Endothelial cell (in vitro differentiated cells): ENCODE results near the gene CACNB4. TPM values are rescaled to one million over a fixed set of nuclear protein-coding genes. Genes with fewer than 3 reads are reported as not detected.
A peak's percentile ranks its signal among the peaks of the same experiment; 100 is the strongest.

ENCODE experiments used
- DNase-seq: peaks from one replicate; pipeline ENCODE4 v3.0.0; 2021; ENCODE audit warnings: low spot score
- H3K27ac Mint-ChIP-seq: one replicate; pipeline ENCODE4 v1.8.0; 2021; ENCODE audit warnings: mixed read lengths, inconsistent platforms; ENCODE audit not compliant: unreplicated experiment
- H3K27me3 Mint-ChIP-seq: one replicate; pipeline ENCODE4 v1.8.0; 2021; ENCODE audit warnings: mild to moderate bottlenecking, moderate library complexity, mixed read lengths, inconsistent platforms; ENCODE audit not compliant: unreplicated experiment
- H3K36me3 Mint-ChIP-seq: one replicate; pipeline ENCODE4 v1.8.0; 2021; ENCODE audit warnings: mild to moderate bottlenecking, low read depth, mixed read lengths, inconsistent platforms; ENCODE audit not compliant: unreplicated experiment
- H3K4me1 Mint-ChIP-seq: one replicate; pipeline ENCODE4 v1.8.0; 2021; ENCODE audit warnings: mild to moderate bottlenecking, mixed read lengths, inconsistent platforms; ENCODE audit not compliant: unreplicated experiment
- H3K4me3 Mint-ChIP-seq: one replicate; pipeline ENCODE4 v1.8.0; 2021; ENCODE audit warnings: mild to moderate bottlenecking, mixed read lengths, inconsistent platforms; ENCODE audit not compliant: unreplicated experiment
- H3K9me3 Mint-ChIP-seq: one replicate; pipeline ENCODE4 v1.8.0; 2021; ENCODE audit warnings: mixed read lengths, inconsistent platforms; ENCODE audit not compliant: unreplicated experiment
- CTCF ChIP-seq: fragments of 200-600 bp; sonication (generic); IDR thresholded peaks from one replicate; pipeline ENCODE4 v1.5.0; 2021; ENCODE audit warnings: antibody characterized with exemption; ENCODE audit not compliant: unreplicated experiment
- total RNA-seq: library from RNA; stranded (reverse); fragmentation: NEBNext Ultra II Directional; extraction: Animal tissue kit (Norgen Biotek cat#: 25700); gene quantifications from one replicate; pipeline ENCODE4 v1.2.1, GENCODE V29; 2021; ENCODE audit not compliant: unreplicated experiment

The CACNB4 gene
- total RNA-seq, 1 donor from 2014 or later: 1.5 TPM

DNA sequence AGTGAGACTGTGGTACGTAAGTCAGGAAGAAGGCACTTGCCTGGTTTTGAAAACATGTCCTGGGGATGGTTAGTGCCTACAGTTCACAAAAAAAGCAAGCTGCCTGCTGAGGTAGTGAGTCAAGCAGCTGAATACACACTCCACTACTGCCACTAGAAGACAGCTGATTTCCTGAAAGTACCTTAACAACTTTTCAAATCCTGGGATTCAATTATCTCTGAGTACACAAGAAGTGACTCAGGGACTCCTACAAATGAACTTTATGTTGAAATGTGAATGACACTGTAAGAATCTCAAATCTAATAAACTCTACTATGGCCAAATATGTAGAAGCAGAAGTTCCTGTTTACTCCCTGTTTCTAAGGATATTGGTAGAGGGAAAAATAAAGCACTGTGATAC lies 212.6 kb downstream of the CACNB4 start:
- DNase-seq: no peak
- no peaks in the 10 kb centered on the region for H3K36me3 Mint-ChIP-seq
- peaks cover 12% of the 10 kb centered on the region for H3K4me1 Mint-ChIP-seq
- no peak for TF ChIP-seq CTCF
- H3K9me3 Mint-ChIP-seq: no peaks in the 10 kb centered on the region
- peak overlapping the region; percentile 80 for H3K27ac Mint-ChIP-seq
- H3K4me3 Mint-ChIP-seq: no peak overlapping the region
- peaks cover 2% of the 10 kb centered on the region for H3K27me3 Mint-ChIP-seq

DNA sequence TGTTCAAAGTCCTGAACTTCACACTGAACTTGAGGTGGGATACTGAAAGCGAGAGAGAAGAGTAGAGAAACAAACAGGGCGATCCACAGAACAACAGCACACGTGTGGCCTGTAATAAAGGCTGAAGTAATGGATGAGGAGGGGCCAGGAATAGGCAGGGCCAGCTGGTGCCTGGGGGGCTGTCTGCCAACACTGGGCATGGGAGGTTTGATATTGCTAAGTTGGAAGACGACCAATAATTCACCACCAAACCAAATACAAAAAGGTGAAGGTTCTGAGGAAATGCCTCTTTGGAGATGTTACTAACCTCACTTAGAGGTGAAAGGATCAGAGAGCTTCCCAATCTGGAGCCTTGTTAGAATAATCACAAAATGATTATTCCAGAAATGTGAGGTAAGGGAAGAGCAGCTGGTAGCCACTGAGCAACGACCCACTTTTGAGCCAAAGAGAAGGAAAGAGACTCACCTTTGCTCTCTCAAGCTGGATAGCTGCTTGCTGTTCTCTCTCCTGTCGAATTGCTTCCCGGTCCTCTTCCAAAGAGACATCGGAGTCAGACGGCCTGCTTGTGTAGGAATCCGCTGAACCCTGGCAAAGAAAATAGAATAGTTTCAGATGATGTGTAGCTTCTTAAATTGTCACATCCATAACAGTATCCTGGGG lies 215.9 kb downstream of the CACNB4 start:
- peaks cover 14% of the 10 kb centered on the region for H3K4me1 Mint-ChIP-seq
- peaks cover 1% of the 10 kb centered on the region for H3K27me3 Mint-ChIP-seq
- H3K4me3 Mint-ChIP-seq: no peak overlapping the region
- TF ChIP-seq CTCF: no peak
- no peak overlapping the region for H3K27ac Mint-ChIP-seq
- DNase-seq: no peak
- no peaks in the 10 kb centered on the region for H3K9me3 Mint-ChIP-seq
- no peaks in the 10 kb centered on the region for H3K36me3 Mint-ChIP-seq

- Mint-ChIP-seq H3K36me3 (no peaks in the 10 kb centered on the region), H3K4me3 (no peak overlapping the region), H3K27ac (no peak overlapping the region), H3K4me1 (peaks cover 9% of the 10 kb centered on the region), H3K27me3 (peaks cover 1% of the 10 kb centered on the region), H3K9me3 (no peaks in the 10 kb centered on the region)
- no peak for TF ChIP-seq CTCF
- DNase-seq: no peak
Measured at GRCh38 chr2:151881342-151881741, 217.5 kb downstream of the CACNB4 start.

- H3K27me3 Mint-ChIP-seq: peaks cover 1% of the 10 kb centered on the region
- H3K27ac Mint-ChIP-seq: no peak overlapping the region
- H3K36me3 Mint-ChIP-seq: no peaks in the 10 kb centered on the region
- peaks cover 4% of the 10 kb centered on the region for H3K4me1 Mint-ChIP-seq
- DNase-seq: no peak
- H3K4me3 Mint-ChIP-seq: no peak overlapping the region
- no peaks in the 10 kb centered on the region for H3K9me3 Mint-ChIP-seq
- TF ChIP-seq CTCF: no peak
Measured at GRCh38 chr2:151880586-151880985, 218.3 kb downstream of the CACNB4 start.

DNA sequence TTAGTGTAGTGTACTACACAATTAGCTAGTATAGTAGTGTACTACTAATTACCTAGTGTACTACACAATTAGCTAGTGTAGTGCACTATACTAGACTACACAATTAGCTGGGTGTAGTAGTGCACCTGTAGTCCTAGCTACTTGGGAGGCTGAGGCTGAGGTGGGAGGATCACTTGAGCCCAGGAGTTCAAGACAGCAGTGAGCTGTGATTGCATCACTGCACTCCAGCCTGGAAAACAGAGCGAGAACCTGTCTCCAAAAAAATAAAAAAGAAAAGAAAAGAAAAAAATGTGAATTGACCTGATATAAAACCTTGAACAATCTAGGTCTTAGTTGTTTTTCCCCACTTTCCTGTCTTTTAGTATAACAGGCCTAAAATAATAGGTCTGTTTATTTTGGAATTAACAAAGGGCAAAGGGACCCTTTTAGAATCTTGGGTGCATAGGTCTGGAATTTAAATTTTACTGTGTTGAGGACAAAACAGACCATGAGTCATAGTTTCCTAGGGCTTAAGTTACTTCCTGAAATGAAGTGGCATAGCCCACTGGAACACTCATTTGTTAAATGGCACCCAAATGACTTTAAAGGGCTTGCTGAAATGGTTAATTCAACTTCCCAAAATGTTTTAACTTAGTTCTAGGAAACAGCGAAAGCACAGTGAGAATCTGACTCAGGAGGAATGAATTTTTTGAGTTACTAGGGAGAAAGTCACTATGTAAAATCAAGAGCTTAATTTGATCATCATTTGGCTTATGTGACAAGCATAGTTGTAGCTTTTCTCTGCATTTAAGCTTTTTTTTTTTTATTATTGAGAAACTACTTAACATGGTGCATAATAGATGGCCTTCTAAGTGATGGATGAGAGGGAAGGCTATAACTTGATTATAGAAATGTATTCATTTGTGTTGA lies 219.9 kb downstream of the CACNB4 start:
- Mint-ChIP-seq H3K9me3 (no peaks in the 10 kb centered on the region), H3K27me3 (peaks cover 1% of the 10 kb centered on the region), H3K36me3 (no peaks in the 10 kb centered on the region), H3K4me1 (peaks cover 4% of the 10 kb centered on the region), H3K27ac (no peak overlapping the region), H3K4me3 (no peak overlapping the region)
- no peak for DNase-seq
- TF ChIP-seq CTCF: no peak
